ENCODE data around the gene KNDC1.
"Not testable (repeated sequence)": the region's sequence is repeated elsewhere in the genome, so short reads cannot be mapped to it uniquely, and the experiment has no call there.

The KNDC1 gene

GRCh38 chr10:133162178-133162909, 2.3 kb downstream of the KNDC1 start:
- DNase-seq (ENCODE audit: low read depth in 2 of 2): no peak

DNA sequence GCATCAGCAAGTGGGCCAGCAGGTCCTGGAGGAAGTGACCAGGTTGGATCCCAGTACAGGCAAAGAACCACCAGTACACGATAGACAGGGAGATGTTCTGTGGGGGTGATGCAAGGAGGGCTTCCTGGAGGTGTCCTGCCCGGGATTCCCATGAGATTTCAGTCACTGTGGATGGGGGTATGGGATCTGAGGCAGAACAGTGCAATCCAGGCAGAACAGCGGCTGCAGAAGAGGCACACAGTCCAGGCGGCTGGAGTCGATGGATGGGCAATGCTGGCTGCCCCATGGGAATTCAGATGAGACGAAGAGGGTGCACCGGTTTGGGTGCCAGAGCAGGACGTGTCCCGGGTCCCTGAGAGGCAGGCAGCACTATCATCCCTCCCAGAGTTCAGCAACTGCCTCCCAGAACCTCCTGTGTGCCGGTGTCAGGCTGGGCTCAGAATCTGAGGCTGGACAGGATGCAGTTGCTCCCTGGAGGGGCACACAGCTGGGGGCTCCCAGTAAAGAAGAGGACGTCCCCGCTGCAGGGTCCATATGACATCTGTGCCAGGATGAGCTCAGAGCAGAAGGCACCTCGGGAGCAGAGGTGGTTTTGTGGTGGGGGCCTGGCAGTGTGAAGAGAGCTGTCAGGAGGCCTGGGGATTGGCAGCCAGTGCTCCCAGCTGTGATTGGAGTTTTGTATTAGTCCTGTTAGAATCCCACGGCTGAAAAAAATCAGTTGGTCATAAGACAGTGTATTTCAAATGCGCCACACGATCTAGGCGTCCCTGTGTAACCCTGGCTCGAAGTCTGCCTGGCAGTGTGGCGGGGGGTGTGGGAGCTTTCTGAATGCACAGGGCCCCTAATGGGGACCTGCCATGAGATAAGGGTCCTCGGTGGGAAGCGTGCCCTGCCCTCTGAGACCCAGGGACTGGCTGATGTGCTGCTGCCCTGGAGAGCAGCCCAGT, 3.2 kb downstream of the KNDC1 start:
- DNase-seq (ENCODE audit: low read depth in 2 of 2): no peak

GRCh38 chr10:133163889-133164815, 4.1 kb downstream of the KNDC1 start:
- DNase-seq (ENCODE audit: low read depth in 2 of 2): no peak

- no peak for DNase-seq (ENCODE audit: low read depth in 2 of 2)
These were observed 5.0 kb downstream of the KNDC1 start for GRCh38 chr10:133164816-133165555.

DNA sequence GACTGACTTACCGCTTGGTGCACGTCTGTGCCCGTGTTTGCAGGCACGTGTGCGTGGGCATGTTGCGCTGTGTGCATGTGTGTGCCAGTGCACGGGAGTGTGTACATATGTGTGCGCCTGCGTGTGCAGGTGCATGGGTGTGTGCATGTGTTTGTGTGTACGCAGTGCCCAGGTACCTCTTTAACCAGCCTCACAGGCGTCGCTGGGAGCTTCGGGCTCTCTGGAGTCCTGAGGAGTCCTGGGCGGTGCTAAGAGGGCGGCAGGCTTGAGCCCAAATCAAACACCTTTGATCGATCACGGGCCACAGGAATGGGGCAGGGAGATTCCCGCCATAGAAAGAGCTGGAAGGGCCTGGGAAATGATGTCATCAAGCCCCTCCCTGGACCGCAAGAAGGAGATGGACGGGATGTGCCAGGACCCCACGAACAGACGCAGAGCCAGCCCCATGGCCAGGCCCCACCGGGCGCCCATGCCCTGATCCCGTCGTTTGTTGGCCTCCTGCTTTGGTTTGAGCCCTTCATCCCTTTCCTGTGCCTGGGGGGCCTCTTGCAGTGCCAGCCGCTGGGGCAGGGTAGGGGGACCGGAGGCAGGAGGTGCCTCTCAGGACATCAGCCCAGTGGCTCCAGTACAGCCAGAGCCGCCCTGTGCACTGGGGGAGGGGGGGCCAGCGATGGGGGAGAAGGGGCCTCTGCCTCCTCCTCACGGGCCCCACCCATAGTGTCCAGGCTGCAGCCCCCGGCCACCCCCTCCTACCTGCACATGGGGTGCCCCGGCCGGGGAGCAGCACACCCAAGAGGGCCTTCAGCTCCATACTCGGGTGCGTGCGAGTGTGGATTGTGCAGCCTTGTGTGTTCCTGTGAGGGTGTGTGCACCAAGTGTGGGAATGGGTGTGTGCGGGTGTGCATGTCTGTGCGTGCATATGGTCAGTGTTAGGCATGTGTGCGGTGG, 5.8 kb downstream of the KNDC1 start:
- no peak for DNase-seq (ENCODE audit: low read depth in 2 of 2)

- DNase-seq (ENCODE audit: low read depth in 2 of 2): no peak
These were observed 6.4 kb downstream of the KNDC1 start for GRCh38 chr10:133166504-133166827.

- no peak for DNase-seq (ENCODE audit: low read depth in 2 of 2)
These were observed 7.0 kb downstream of the KNDC1 start for GRCh38 chr10:133166828-133167692.

DNA sequence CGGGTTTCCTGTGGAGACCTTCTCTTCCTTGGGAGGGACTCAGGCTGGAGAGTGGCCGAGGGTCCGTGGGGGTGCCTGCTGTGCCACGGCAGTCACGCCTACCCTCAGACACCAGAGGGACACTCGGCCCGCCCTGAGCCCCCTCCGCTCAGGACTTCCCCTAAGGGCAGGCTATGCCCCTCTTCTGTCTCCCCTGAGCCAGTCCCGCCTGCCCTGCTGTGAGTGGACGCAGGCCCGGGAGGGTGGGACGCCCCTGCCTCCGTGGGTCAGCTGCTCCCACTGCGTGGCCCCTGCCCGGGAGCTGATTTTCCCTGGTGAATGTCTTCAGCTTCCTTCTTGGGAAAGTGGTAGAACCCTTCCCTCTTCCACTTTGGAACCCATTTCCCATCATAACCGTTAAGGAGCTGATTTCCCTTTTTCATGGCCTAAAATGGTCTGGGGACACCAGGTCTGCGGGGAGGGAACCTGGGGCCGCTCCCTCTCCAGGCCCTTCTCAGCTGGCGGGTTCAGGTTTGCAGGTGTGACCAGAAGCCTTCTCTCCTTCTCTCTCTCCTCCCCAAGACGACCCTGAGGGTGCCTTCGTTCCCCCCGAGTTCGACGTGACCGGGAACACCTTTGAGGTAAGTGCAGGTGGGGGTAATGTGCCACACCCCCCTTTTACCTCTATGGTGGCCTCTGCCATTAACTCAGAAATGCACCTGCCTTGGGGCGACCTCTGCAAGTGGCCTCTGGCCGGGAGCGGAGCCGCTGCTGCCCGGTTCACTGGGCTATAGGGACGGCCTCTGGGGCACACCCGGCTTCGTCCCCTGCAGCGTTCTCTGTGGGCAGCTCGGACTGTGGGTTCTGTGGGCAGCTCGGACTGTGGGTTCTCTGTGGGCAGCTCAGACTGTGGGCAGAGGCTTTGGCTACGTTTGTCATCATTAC, 7.9 kb downstream of the KNDC1 start:
- DNase-seq (ENCODE audit: low read depth in 2 of 2): no peak

DNA sequence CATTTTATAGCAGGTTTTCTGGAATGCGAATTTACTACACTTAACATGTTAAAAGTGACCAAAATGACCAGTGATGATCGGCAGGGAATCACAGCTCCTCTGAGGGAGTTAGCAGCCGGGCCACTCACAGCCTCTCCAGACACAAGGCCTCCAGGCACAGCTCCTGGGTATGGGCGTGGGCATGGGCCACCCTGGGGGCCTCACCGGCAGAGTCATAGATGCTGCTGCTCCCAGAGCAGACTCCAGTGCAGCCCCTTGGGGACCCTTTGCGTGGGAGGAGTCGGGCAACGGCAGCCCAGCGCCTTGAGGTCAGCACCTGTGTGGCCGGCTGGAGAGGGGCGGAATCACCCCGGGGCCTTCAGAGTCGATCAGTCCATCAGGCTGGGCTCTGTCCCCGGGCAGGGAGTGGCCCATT, 8.6 kb downstream of the KNDC1 start:
- no peak for DNase-seq (ENCODE audit: low read depth in 2 of 2)

DNA sequence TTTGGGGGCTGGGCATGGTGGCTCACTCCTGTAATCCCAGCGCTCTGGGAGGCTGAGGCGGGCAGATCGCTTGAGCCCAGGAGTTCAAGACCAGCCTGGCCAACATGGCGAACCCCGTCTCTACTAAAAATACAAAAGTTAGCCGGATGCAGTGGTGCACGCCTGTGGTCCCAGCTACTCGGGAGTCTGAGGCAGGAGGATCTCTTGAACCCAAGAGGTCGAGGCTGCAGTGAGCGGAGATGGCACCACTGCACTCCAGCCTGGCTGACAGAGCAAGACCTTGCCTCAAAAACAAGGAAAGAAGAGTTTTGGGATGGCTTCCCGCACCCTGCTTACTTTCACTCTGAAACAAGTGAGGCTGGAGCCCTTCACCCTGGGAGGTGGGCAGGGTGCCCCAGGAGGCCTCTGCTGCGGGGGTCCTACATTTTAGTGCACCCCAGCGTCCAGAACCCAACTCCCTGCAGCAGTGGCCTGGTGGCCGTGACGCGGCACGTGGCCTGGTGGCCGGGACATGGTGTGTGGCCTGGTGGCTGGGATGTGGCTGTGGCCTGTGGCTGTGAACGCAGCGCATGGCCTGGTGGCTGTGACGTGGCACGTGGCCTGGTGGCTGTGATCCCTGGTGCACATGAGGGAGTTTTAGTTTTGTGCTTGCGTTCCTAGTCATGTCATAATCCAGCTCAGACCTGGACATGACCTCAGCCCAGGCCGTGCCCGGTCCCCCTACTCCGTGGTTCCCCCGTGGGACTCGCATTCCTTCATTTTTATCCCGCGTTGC, 9.3 kb downstream of the KNDC1 start:
- no peak for DNase-seq (ENCODE audit: low read depth in 2 of 2)

GRCh38 chr10:133170092-133170491, 10.1 kb downstream of the KNDC1 start:
- DNase-seq (ENCODE audit: low read depth in 2 of 2): no peak

DNA sequence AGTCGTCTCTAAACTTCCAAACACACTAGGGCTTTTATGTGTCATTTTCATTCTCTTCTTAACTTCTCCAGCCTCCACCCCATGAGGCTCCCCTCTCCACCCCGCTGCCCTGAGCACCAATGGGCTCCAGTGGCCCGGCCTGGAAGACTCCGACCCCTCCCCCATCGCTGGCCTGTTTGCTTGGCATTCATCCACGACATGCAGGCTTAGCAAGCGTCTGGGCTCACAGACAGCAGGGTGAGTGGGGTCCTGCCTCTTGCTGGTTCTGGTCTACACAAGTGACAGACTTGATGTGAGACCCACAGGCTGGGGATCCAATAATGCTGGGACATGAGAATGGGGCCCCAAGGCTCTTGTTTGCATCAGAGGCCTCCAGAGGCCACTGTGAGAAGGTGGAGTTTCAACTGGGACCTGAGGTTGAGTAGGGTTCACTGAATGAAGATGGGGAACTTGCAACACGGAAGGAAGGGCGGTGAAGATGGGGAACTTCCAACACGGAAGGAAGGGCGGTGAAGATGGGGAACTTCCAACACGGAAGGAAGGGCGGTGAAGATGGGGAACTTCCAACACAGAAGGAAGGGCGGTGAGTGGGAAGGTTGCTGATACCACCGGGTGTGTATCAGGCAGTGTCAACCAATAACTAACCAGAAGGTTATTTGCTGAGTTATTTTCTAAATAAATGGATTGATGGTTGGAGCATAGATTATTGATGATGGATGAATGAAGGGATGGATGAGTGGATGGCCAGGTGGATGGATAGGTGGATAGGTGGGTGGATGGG, 14.0 kb downstream of the KNDC1 start:
- no peak for DNase-seq (ENCODE audit: low read depth in 2 of 2)

- DNase-seq (ENCODE audit: low read depth in 2 of 2): no peak
These were observed 14.8 kb downstream of the KNDC1 start for GRCh38 chr10:133174689-133175263.

- DNase-seq (ENCODE audit: low read depth in 2 of 2): not testable (repeated sequence)
These were observed 15.6 kb downstream of the KNDC1 start for GRCh38 chr10:133175624-133176023.

- no peak for DNase-seq (ENCODE audit: low read depth in 2 of 2)
These were observed 16.5 kb downstream of the KNDC1 start for GRCh38 chr10:133176546-133176945.

All from stimulated activated CD8-positive, alpha-beta memory T cell treated with anti-CD3 and anti-CD28 coated beads, Interleukin-15, amount 100 ng/mL, for 48 hours (primary cell).